ENCODE measurements around the gene GNAI3.

GNAI3 gene

DNA sequence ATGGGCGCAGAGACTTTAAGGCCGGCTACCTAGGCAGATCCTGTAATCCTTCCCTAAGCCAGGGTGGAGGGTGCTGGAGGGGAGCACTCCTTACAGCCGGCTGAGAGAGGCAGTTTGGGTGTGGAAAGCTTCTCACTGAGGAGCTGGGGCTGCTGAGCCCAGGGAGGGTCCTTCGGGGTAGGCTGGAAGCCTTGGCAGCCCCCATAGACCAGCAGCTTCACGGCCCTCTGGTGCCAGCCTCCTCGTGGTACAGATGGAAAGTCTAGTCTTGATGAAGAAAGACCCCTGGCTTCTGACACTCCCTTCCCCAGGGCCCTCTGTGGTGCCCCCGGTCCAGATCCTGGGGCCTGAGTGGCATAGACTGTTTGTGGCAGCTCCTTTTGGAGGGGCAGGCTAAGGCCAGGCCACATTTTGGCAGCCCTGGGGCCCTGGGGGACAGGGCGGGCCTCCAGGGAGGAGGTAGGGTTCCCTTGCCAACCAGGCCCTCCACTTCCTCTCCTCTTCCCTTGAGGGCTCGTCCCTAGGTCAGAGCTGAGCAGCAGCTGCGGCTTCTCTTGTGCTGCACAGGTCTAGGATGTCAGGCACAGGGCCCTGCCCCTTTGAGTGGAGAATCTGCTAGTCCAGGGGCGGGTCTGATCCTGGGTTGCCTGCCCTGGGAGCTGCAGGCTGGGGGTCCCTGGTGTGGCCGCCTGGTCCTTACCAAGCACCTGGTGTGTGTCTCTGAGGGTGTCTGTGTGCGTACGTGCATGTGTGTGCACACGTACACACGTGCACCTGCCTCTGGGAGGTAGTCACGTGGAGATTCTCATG, 76.0 kb downstream of the GNAI3 start:
- DNase-seq (ENCODE audit: low read depth in 2 of 2), result no peak

DNA sequence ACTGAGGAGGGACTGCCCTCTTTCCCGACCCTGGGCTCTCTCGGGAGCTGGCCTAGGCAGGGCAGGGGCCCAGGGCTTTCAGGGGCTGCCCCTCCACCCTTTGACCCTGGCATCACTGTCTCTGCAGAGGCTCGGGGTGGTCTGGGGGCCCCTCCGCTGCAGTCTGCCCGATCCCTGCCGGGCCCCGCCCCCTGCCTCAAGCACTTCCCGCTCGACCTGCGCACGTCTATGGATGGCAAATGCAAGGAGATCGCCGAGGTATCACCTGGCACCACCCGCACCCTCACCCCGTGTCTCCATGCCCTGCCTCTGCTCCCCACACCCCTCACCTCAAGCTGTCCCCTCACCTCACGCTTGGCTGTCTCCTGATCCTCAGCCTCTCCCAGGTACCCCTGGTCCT, 76.8 kb downstream of the GNAI3 start:
- DNase-seq (ENCODE audit: low read depth in 2 of 2), result no peak

DNA sequence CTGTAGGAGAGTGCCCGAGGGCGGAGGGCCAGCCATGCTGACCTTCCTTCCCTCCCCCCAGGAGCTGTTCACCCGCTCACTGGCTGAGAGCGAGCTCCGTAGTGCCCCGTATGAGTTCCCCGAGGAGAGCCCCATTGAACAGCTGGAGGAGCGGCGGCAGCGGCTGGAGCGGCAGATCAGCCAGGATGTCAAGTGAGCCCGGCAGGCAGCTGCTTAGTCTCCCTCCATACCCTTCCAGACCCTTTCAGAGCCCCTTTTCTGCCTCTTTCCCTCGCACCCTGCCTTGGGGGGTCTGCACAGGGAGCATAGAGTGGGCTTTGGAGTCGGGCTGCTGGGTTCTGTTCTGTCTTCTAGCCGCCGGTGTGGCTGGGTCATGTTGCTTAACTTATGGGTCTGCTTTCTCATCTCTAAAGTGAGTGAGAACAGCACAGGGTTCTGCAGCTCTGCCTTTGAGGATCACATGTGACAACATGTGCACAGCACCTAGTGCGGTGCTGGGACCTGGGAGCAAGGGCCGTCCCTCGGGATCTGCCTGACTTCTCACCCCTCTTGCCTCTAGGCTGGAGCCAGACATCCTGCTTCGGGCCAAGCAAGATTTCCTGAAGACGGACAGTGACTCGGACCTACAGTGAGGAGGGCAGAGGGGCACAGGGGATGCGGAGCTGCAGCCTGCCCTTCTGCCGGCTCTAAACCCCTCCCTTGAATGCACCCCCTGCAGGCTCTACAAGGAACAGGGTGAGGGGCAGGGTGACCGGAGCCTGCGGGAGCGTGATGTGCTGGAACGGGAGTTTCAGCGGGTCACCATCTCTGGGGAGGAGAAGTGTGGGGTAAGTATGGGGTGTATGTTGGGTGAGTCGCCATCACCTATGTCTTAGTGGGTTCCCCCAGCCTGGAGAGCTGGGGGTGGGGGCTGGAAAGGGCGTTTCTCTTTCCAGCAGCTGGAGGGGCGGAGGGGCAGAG, 77.5 kb downstream of the GNAI3 start:
- DNase-seq (ENCODE audit: low read depth in 2 of 2), result no peak

DNA sequence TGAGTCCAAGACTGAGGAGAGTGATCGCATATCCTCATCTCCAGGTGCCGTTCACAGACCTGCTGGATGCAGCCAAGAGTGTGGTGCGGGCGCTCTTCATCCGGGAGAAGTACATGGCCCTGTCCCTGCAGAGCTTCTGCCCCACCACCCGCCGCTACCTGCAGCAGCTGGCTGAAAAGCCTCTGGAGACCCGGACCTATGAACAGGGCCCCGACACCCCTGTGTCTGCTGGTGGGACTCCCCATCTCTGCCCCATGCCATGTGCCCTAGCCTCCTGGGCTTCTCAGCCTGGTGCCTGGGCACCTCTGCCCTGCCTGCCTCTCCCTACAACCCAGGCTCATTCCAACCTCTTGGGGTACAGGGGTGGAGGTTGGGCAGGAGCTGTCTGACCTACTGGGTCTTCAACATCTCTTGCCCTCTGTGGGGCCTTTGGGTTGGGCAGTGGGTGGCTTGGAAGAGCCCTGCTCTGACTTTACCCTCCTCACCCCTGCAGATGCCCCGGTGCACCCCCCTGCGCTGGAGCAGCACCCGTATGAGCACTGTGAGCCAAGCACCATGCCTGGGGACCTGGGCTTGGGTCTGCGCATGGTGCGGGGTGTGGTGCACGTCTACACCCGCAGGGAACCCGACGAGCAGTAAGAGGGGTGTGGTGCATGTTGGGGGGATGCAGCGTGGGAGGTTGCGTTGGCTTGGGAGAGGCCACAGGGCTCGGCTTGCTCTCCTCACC, 78.4 kb downstream of the GNAI3 start:
- DNase-seq (ENCODE audit: low read depth in 2 of 2), result no peak

DNA sequence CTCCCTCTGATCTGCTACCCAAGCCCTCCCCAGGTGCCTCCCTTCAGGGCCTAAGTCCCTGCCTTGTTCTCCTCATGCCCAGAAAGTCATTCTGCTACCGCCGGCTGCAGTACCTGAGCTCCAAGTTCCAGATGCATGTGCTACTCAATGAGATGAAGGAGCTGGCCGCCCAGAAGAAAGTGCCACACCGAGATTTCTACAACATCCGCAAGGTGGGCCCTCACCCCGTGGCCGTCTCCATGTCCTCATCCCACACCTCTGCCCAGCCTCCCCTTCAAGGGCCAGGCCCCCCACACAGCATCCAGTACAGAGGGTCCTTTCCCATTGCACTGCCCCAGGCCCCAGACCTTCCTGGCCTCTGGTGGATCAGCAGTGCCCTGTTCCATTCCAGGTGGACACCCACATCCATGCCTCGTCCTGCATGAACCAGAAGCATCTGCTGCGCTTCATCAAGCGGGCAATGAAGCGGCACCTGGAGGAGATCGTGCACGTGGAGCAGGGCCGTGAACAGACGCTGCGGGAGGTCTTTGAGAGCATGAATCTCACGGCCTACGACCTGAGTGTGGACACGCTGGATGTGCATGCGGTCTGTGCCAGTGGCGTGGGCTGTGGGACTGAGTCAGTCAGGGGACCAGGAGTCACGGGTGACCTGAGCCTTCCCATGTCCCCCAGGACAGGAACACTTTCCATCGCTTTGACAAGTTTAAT, 79.4 kb downstream of the GNAI3 start:
- no peak for DNase-seq (ENCODE audit: low read depth in 2 of 2)

DNA sequence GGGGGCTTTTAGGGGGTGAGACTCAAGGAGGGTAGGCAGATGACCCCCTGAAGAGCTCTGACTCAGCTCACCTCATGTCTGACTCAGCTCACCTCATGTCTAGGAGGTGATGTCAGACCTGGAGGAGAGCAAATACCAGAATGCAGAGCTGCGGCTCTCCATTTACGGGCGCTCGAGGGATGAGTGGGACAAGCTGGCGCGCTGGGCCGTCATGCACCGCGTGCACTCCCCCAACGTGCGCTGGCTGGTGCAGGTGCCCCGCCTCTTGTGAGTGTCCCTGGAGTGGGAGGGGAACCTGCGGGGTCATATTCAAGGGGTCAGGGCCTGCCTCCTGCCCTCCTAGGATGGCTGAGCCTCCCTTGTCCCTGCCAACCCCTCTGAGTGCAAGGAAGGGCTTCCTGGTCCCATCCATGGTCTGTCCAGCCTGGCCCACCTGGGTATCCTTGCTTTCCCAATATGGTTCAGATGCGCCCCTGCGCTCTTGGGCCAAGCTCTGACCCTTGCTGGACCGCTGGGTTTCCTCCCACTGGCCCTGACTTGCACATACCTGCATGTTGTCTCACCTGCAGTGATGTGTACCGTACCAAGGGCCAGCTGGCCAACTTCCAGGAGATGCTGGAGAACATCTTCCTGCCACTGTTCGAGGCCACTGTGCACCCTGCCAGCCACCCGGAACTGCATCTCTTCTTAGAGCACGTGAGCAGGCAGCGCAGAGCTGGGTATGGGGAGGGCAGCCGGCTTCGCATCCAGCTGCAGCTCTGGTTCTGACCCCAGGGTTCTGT, 80.3 kb downstream of the GNAI3 start:
- DNase-seq (ENCODE audit: low read depth in 2 of 2), result no peak

DNA sequence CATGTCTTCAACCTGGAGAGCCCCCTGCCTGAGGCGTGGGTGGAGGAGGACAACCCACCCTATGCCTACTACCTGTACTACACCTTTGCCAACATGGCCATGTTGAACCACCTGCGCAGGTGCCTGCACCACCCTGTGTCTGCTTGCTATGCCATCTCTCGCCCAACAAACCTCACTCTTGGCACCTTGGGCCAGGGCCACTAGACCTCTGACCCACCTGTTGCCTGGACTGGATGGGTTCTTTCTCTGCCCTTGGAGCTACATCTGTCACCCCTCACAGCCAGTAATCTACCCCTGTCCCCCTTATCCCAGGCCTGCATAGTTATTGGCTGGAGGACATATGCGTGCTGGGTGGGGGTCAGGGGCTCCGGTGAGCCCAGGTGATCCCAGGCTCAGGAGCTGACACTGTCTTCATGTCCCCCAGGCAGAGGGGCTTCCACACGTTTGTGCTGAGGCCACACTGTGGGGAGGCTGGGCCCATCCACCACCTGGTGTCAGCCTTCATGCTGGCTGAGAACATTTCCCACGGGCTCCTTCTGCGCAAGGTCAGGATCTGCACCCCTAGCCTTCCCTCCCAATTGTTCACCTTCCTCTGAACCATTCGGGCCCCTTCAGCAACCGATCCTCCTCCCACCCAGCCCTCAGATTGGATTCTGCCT, 81.1 kb downstream of the GNAI3 start:
- DNase-seq (ENCODE audit: low read depth in 2 of 2), result no peak

DNA sequence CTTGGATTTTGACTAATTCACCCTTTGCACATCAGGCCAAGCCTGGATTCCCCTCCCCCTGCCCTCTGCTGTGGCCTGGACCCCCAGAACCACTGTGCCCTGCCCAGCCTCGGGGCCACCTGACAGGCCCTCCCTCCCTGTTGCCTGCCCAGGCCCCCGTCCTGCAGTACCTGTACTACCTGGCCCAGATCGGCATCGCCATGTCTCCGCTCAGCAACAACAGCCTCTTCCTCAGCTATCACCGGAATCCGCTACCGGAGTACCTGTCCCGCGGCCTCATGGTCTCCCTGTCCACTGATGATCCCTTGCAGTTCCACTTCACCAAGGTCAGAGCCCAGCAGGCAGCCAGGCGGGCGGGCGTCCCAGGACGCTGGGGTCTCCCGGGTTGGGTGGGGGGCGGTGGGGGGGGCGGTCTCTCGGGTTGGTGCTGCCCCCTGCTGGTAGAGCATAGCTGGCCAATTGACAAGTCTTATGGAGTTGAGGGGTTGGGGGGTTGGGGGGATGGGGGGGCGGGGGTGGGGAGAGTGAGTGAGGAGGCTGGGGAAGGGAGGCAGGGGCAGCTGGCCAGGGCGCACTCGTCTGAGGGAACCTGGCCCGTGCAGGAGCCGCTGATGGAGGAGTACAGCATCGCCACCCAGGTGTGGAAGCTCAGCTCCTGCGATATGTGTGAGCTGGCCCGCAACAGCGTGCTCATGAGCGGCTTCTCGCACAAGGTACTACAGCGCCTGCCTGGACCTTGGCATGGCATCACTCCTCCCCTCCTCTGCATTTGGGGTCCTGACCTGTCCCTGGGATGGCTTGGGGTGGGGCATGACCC, 81.9 kb downstream of the GNAI3 start:
- no peak for DNase-seq (ENCODE audit: low read depth in 2 of 2)

DNA sequence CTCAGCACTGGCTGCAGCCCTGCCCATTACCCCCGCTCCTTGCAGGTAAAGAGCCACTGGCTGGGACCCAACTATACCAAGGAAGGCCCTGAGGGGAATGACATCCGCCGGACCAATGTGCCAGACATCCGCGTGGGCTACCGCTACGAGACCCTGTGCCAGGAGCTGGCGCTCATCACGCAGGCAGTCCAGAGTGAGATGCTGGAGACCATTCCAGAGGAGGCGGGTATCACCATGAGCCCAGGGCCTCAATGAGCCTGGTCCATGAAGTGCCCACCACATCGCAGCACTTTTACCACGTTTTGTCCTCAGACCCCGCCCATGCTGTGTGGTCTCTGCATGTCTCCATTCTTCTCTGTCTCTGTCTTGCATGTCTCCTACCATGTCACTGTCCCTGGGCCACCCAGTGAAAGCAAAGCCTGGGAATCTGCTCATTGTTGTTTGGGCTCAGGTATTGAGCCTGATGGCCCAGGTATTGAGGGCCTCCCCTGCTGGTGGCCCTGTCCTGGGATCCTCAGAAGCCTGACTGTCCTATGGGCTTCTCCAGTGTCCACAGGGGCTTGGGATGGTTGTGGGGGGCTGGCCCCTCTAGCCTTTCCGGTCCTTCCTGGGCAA, 82.6 kb downstream of the GNAI3 start:
- no peak for DNase-seq (ENCODE audit: low read depth in 2 of 2)

DNA sequence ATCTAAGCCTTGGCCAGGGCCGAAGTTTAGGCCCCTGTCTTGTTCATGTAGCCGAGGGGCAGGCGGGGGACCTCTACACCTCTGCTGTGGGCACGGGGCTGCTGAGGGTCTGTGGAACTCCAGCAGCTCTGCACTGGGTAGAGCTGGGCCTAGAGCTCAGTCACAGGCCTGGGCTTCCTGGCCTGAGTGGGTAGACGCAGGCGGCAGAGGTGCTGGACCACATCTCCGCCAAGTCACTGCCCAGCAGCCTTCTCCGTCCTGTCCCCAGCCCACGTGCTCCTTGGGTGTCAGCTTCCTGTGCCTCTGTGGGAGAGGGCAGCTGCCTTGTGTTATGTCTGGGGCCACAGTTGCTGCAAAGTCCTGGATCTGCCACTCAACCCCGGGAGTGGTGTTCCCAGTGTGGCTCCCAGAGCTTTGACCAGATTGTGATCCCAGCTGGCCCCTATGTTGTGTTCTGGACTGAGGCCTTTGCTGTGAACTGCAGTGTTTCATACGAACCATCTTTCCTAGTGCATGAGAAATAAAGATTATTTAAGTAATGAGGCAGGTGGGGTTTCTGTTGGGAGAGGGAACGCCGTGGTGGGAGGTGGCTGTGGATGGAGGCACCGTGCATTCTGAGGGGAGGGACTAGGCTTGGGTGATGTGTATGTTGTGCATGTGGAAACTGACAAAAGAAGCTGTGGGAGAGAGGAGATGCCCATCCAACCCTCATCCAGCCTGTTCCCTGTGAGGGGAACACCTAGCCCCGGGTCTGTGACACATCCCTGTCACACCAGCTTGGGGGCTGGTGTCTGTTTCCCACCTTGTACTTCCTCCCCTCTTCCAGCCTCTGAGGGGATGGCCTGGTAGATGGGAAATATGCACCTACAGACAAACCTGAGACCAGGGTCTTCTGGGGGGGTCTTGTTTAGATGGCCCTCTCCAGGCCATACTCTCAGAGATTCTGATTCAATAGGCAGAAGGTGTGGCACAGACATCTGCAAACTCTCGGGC, 83.4 kb downstream of the GNAI3 start:
- DNase-seq (ENCODE audit: low read depth in 2 of 2), result no peak

DNA sequence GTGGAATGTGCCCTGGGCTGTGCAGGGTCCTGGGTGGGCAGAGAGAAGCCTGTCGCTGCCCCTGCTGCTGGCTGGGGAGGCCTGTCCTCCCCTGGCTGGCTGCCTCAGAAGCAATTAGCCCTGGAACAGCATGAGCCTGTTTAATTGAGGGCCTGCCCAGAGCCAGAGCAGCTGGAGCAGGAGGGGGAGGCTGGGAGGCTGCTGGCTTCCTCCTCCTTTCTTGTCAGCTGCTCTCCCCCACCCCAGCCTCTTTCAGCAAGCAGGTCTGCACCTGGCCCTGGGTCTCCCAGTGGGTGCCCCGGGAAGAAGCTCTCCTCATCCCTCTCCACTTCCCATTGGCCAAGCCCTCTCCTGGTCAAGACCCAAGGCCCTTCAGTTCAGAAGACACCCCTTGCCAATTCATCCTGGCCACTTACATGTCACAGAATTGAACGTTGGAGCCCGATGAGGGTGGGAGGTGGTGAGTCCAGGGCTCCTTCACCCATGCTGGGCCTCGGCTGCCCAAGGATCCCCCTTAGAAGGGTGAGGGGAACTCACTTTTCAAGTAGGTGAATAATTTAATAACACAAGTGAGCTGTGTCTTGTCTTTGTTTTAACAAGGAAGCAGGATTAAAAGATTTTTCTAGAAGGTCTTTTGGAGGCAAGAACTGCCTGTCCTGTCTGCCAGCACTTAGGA, 84.4 kb downstream of the GNAI3 start:
- DNase-seq (ENCODE audit: low read depth in 2 of 2), result no peak

DNA sequence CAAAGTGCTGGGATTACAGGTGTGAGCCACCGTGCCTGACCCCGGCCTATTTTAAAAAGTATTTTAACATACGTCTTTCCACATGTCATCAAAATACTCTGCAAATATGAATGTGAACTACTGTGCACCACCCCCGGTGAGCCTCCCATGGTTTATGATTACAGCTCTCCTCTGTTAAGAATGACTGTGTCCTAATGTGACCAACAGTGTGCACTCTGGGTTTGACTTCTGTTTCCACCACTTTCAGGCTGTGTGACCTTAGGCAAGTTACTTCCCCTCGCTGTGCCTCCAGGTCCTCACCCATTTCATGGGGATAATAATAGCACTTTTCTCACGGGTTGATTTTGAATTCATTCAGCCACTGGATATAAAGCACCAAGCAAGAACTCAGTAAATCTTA, 85.9 kb downstream of the GNAI3 start:
- DNase-seq (ENCODE audit: low read depth in 2 of 2), result no peak

DNA sequence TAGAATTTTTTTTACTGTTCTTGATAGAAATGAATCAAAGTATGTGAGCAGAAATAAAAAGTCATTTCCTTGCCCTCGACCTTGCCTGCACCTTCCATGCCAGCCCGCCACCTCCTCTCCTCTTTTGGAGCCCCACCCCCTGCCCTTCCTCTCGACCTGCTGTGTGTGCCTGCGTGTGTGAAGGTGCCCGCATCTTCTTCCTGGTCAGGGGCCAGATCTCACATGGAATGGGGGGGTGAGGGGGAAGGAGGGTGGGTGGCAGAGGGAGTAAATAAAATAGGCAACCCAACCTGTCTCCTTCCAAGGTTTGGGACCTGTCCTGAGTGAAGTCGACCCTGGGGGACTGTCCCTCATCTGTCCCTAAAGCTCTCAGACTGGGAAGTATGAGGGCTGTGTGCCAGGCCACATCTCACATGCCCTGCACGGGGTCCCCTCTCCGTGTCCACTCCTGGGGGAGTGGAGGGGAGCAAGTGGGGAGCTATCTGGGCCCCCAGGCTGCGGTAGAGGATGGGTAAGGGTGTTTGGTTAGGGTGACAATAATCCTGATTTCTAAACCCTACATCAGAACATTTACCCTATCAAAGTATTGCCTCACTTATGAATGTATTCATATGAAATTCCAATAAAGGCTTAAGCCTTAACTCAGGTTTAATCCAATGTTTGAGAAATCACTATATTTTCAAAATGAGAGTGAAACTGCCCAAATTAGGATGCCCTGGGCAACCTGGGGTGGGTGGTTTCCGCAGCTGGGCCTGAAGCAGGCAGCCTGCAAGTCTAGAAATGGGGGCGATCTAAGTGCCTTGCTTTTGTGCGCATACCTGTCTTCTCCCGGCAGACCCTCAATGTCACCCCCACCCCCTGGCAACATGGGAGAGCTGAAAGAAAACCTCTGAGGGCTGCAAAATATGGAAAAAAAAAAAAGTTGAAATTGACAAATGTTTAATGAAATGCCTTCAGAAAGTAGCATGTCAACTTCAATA, 86.6 kb downstream of the GNAI3 start:
- DNase-seq (ENCODE audit: low read depth in 2 of 2), result no peak

DNA sequence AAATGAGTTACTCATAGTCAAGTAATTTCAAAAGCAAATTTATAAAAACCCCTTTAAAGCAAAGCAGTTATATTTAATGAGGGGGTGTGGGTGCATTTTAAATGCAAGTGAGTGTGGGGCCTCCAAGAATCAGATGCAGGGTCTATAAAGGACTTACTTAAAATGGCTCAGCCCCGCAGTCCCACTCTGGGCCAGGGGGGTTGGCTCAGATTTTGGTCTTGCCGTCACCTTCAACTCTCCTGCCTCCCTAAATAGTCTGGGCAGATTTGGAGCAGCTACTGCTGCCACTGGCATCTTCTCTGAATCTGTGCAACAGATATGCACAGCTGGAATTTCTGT, 87.4 kb downstream of the GNAI3 start:
- no peak for DNase-seq (ENCODE audit: low read depth in 2 of 2)

DNA sequence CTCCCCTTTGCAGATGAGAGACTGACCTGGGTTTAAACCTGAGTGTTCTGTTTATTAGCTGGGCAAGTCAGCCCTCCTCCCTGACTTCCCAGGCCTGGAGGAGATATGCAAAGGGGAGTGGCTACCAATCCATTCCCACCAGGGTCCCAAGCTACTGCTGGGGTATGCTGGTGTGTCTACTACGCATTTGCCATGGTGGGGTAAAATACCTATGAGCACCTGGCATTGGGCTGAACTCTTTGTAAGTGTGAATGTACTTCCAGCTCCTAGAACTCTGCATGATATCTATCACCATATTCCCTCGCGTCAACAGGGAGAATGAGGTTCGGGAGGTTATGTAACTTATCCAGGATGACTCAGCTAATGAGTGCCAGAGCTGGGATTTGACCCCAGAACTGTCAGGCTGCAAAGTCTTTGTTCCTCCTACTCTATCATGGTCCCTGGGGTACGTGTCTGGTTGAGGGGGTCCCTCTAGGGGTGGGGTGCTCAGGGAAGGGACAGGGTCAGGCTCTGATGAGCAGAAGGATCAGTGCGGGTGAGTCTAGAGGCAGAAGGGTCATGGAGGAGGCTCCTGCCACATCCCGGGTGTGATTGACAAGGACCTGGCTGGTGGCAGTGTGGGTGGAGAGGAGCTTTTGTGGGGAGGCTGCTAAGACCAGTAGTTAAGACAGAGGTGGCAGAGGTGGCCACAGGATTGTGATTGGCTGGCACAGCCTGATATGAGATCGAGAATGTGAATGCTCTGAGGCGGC, 88.0 kb downstream of the GNAI3 start:
- no peak for DNase-seq (ENCODE audit: low read depth in 2 of 2)

Data from activated CD8-positive, alpha-beta memory T cell treated with anti-CD3 and anti-CD28 coated beads for 4 hours (primary cell).